WTC11 (cell line): ENCODE data around the gene ESRRG.

Source experiments
- CREB1 ChIP-seq: sonication (generic); formaldehyde crosslinking; IDR thresholded peaks from 2 replicates; pipeline ENCODE4 v1.8.0; 2023; ENCODE audit warnings: mild to moderate bottlenecking, missing genetic modification reagents
- MAX ChIP-seq: sonication (generic); formaldehyde crosslinking; IDR thresholded peaks from 2 replicates; pipeline ENCODE4 v1.8.0; 2022; ENCODE audit warnings: mild to moderate bottlenecking, missing genetic modification reagents
- NFYB ChIP-seq: sonication (generic); formaldehyde crosslinking; conservative IDR thresholded peaks from 2 replicates; pipeline ENCODE4 v1.8.0; 2022; ENCODE audit warnings: low read depth, missing genetic modification reagents
- NR2C2 ChIP-seq: sonication (generic); formaldehyde crosslinking; IDR thresholded peaks from 2 replicates; pipeline ENCODE4 v1.8.0; 2022; ENCODE audit warnings: mild to moderate bottlenecking, missing genetic modification reagents
- USF2 ChIP-seq: sonication (generic); formaldehyde crosslinking; IDR thresholded peaks from 2 replicates; pipeline ENCODE4 v1.8.1; 2023; ENCODE audit warnings: mild to moderate bottlenecking, missing genetic modification reagents, moderate library complexity
- TF ChIP-seq, protein P1 (sequence below): sonication (generic); formaldehyde crosslinking; IDR thresholded peaks from 2 replicates; pipeline ENCODE4 v1.8.1; 2023; ENCODE audit warnings: mild to moderate bottlenecking, missing genetic modification reagents
- TF ChIP-seq, protein P2 (sequence below): fragments of 200-600 bp; IDR thresholded peaks from 2 replicates; pipeline ENCODE4 v1.8.0; 2022; ENCODE audit warnings: antibody characterized with exemption
- TF ChIP-seq, protein P3 (sequence below): fragments of 250-450 bp; sonication (Bioruptor Pico); conservative IDR thresholded peaks from 2 replicates; pipeline ENCODE4 v1.9.0; 2021; ENCODE audit warnings: mild to moderate bottlenecking

GRCh38 chr1:216682752-216683151 is 40.5 kb downstream of the ESRRG start:
- no peak for TF ChIP-seq NFYB (CRISPR knock-in tag)
- TF ChIP-seq NR2C2 = no peak
- no peak for TF ChIP-seq MAX (CRISPR knock-in tag)
- TF ChIP-seq, protein P1, sequence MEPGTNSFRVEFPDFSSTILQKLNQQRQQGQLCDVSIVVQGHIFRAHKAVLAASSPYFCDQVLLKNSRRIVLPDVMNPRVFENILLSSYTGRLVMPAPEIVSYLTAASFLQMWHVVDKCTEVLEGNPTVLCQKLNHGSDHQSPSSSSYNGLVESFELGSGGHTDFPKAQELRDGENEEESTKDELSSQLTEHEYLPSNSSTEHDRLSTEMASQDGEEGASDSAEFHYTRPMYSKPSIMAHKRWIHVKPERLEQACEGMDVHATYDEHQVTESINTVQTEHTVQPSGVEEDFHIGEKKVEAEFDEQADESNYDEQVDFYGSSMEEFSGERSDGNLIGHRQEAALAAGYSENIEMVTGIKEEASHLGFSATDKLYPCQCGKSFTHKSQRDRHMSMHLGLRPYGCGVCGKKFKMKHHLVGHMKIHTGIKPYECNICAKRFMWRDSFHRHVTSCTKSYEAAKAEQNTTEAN (CRISPR knock-in tag) = no peak
- TF ChIP-seq, protein P2, sequence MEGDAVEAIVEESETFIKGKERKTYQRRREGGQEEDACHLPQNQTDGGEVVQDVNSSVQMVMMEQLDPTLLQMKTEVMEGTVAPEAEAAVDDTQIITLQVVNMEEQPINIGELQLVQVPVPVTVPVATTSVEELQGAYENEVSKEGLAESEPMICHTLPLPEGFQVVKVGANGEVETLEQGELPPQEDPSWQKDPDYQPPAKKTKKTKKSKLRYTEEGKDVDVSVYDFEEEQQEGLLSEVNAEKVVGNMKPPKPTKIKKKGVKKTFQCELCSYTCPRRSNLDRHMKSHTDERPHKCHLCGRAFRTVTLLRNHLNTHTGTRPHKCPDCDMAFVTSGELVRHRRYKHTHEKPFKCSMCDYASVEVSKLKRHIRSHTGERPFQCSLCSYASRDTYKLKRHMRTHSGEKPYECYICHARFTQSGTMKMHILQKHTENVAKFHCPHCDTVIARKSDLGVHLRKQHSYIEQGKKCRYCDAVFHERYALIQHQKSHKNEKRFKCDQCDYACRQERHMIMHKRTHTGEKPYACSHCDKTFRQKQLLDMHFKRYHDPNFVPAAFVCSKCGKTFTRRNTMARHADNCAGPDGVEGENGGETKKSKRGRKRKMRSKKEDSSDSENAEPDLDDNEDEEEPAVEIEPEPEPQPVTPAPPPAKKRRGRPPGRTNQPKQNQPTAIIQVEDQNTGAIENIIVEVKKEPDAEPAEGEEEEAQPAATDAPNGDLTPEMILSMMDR = no peak
- no peak for TF ChIP-seq USF2 (CRISPR knock-in tag)
- no peak for TF ChIP-seq CREB1
- TF ChIP-seq, protein P3, sequence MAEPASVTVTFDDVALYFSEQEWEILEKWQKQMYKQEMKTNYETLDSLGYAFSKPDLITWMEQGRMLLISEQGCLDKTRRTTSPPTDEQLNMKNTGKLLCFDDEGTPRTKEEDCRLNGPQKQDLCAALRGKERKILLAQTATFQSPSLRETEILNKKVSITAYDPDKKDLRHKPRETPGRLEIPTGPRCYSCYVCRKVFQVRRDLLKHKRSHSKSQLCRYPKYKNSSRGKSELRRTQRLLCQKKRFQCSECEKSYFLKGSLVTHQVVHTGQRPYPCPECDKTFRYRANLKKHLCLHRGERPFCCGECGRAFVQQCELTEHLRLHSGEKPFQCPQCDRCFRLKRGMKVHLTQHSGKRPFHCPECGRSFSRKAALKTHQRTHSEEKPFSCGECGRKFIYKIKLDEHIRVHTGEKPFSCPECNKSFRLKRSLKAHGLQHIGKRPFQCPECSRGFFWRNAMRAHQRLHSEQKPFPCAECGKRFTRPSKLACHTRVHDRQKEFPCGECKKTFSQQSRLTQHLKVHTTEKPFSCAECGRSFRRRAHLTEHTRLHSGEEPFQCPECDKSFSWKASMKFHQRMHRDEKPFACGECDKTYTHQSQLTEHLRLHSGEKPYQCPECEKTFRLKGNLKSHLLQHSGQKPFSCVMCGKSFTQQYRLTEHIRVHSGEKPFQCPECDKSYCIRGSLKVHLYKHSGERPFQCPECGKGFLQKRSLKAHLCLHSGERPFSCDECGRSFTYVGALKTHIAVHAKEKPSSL (CRISPR knock-in tag) = no peak
